RWPE2 (cell line): Measurements from ENCODE around the gene RNF207.

ENCODE experiments used
- ATAC-seq: fragments of 200-7000 bp; cut with Tn5 transposase; 3 replicates; pipeline ENCODE4 v1.9.1; 2021; ENCODE audit warnings: low read depth
- DNase-seq: peaks from one replicate; pipeline ENCODE4 v3.0.0-alpha.2; 2020; ENCODE audit warnings: low spot score
- H3K27ac ChIP-seq: fragments of 450-650 bp; 2 replicates; pipeline ENCODE4 v1.5.1; 2017; ENCODE audit warnings: mild to moderate bottlenecking; ENCODE audit not compliant: poor library complexity, severe bottlenecking
- H3K27me3 ChIP-seq: fragments of 250-450 bp; sonication (Bioruptor Pico); 2 replicates; pipeline ENCODE4 v1.5.1; 2021; ENCODE audit warnings: mild to moderate bottlenecking, moderate library complexity; ENCODE audit not compliant: insufficient read depth, poor library complexity, severe bottlenecking
- H3K36me3 ChIP-seq: fragments of 250-450 bp; sonication (Bioruptor Pico); 2 replicates; pipeline ENCODE4 v1.5.1; 2020; ENCODE audit warnings: low read depth, mild to moderate bottlenecking, moderate library complexity
- H3K4me1 ChIP-seq: fragments of 250-450 bp; sonication (Bioruptor Pico); 2 replicates; pipeline ENCODE4 v1.5.1; 2021; ENCODE audit warnings: mild to moderate bottlenecking, moderate library complexity; ENCODE audit not compliant: insufficient read depth, poor library complexity, severe bottlenecking
- H3K4me3 ChIP-seq: fragments of 250-450 bp; sonication (Bioruptor Pico); 2 replicates; pipeline ENCODE4 v1.5.1; 2021; ENCODE audit warnings: mild to moderate bottlenecking, moderate library complexity; ENCODE audit not compliant: severe bottlenecking
- H3K9me3 ChIP-seq: fragments of 250-450 bp; sonication (Bioruptor Pico); 2 replicates; pipeline ENCODE4 v1.5.1; 2021; ENCODE audit warnings: mild to moderate bottlenecking, moderate library complexity; ENCODE audit not compliant: severe bottlenecking
- TF ChIP-seq, protein P1 (sequence below): fragments of 450-650 bp; IDR thresholded peaks from one replicate; pipeline ENCODE4 v1.5.1; 2017; ENCODE audit warnings: mild to moderate bottlenecking, moderate library complexity; ENCODE audit not compliant: poor library complexity, severe bottlenecking

The RNF207 gene

DNA sequence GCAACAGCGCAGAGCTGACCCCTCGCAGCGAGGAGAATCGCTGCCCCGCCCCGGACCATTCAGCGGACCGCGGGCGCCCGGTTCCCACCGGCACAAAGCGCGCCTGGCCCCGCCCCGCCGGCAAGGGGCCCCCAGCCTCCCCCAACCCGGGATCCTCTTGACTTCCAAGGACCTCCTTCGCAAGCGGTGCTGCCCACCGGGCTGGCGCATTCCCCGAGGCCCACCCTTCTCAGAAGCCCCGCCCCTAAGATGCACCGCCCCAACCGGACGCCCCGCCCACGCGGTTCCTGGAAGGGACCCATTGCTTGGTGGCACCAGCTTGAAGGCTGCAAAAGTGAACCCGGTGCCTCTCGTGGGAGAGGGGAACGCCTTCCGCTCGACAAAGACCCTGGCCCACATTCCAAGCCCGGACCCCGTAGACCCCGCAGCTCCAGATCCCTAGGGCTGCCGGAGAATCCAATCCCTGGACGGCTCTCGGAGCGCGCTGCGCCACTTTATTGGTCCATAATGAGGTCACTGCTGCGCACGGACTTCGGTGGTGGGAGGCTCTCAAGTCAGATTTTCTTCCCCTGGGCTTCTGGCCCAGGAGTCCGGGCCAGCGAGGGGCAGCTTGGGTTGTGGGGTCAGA lies 40.1 kb downstream of the RNF207 start:
- Histone ChIP-seq H3K4me3 (peak overlapping the region; percentile 24), H3K27ac (no peak overlapping the region), H3K9me3 (no peaks in the 10 kb centered on the region), H3K36me3 (no peaks in the 10 kb centered on the region), H3K4me1 (no peaks in the 10 kb centered on the region), H3K27me3 (peaks cover 55% of the 10 kb centered on the region)
- TF ChIP-seq, protein P1, sequence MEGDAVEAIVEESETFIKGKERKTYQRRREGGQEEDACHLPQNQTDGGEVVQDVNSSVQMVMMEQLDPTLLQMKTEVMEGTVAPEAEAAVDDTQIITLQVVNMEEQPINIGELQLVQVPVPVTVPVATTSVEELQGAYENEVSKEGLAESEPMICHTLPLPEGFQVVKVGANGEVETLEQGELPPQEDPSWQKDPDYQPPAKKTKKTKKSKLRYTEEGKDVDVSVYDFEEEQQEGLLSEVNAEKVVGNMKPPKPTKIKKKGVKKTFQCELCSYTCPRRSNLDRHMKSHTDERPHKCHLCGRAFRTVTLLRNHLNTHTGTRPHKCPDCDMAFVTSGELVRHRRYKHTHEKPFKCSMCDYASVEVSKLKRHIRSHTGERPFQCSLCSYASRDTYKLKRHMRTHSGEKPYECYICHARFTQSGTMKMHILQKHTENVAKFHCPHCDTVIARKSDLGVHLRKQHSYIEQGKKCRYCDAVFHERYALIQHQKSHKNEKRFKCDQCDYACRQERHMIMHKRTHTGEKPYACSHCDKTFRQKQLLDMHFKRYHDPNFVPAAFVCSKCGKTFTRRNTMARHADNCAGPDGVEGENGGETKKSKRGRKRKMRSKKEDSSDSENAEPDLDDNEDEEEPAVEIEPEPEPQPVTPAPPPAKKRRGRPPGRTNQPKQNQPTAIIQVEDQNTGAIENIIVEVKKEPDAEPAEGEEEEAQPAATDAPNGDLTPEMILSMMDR = no peak
- peak; percentile 11 for ATAC-seq
- DNase-seq = peak; percentile 72

GRCh38 chr1:6246497-6247467 lies 40.9 kb downstream of the RNF207 start:
- ATAC-seq (peak; percentile 51), DNase-seq (peak; percentile 85)
- H3K4me3 ChIP-seq = no peak overlapping the region
- no peaks in the 10 kb centered on the region for H3K9me3 ChIP-seq
- H3K27ac ChIP-seq = no peak overlapping the region
- H3K4me1 ChIP-seq = no peaks in the 10 kb centered on the region
- TF ChIP-seq, protein P1 = peak; percentile 94
- peaks cover 47% of the 10 kb centered on the region for H3K27me3 ChIP-seq
- H3K36me3 ChIP-seq = no peaks in the 10 kb centered on the region

- no peak for DNase-seq
- Histone ChIP-seq H3K9me3 (no peaks in the 10 kb centered on the region), H3K27me3 (peaks cover 41% of the 10 kb centered on the region), H3K4me1 (no peaks in the 10 kb centered on the region), H3K4me3 (no peak overlapping the region), H3K27ac (no peak overlapping the region), H3K36me3 (no peaks in the 10 kb centered on the region)
- TF ChIP-seq, protein P1 = no peak
- no peak for ATAC-seq
Measured at GRCh38 chr1:6247651-6248050, 41.7 kb downstream of the RNF207 start.

DNA sequence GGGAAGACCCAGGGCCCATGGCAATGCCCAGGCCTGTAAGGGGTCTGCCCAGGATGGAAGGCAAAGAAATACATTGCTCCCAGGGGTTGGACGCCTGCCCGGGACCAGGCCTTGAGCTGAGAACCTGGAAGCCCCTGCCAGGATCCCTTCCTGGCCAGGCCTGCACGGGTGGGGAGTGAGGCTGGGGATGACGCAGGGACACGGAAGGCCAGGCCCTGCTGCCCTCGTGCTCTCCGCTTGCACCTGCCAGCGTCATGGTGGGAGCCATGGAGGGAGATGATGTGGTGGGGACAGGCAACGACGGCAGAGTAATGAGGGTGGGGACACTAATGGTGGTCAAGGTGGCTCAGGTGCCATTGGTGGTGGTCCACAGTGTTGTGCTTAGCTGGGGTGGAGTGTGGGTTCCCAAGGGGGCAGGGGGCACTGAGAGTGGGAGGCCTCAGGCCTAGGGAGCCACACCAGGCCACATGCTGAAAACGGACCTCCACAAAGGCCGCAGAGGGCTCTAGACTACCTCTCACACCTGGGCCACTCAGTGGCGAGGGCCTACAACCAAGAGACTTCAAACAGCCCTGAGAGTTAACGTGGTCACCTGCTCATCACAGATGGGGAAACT lies 42.4 kb downstream of the RNF207 start:
- DNase-seq (no peak), ATAC-seq (no peak)
- Histone ChIP-seq H3K27me3 (peaks cover 35% of the 10 kb centered on the region), H3K4me1 (no peaks in the 10 kb centered on the region), H3K27ac (no peak overlapping the region), H3K9me3 (no peaks in the 10 kb centered on the region), H3K4me3 (no peak overlapping the region), H3K36me3 (no peaks in the 10 kb centered on the region)
- TF ChIP-seq, protein P1 = no peak
